Endothelial cell (in vitro differentiated cells): ENCODE data around the gene SPATA4. TPM values are rescaled to one million over a fixed set of nuclear protein-coding genes. Genes with fewer than 3 reads are reported as not detected.

Source experiments
- DNase-seq: peaks from one replicate; pipeline ENCODE4 v3.0.0; 2021; ENCODE audit warnings: low spot score
- H3K27ac Mint-ChIP-seq: one replicate; pipeline ENCODE4 v1.8.0; 2021; ENCODE audit warnings: mixed read lengths, inconsistent platforms; ENCODE audit not compliant: unreplicated experiment
- H3K27me3 Mint-ChIP-seq: one replicate; pipeline ENCODE4 v1.8.0; 2021; ENCODE audit warnings: mild to moderate bottlenecking, moderate library complexity, mixed read lengths, inconsistent platforms; ENCODE audit not compliant: unreplicated experiment
- H3K36me3 Mint-ChIP-seq: one replicate; pipeline ENCODE4 v1.8.0; 2021; ENCODE audit warnings: mild to moderate bottlenecking, low read depth, mixed read lengths, inconsistent platforms; ENCODE audit not compliant: unreplicated experiment
- H3K4me1 Mint-ChIP-seq: one replicate; pipeline ENCODE4 v1.8.0; 2021; ENCODE audit warnings: mild to moderate bottlenecking, mixed read lengths, inconsistent platforms; ENCODE audit not compliant: unreplicated experiment
- H3K4me3 Mint-ChIP-seq: one replicate; pipeline ENCODE4 v1.8.0; 2021; ENCODE audit warnings: mild to moderate bottlenecking, mixed read lengths, inconsistent platforms; ENCODE audit not compliant: unreplicated experiment
- H3K9me3 Mint-ChIP-seq: one replicate; pipeline ENCODE4 v1.8.0; 2021; ENCODE audit warnings: mixed read lengths, inconsistent platforms; ENCODE audit not compliant: unreplicated experiment
- long read RNA-seq: library from polyadenylated mRNA; unstranded; transcript quantifications from one replicate; pipeline ENCODE4 v2.0.0, GENCODE V29; 2020; ENCODE audit not compliant: unreplicated experiment
- total RNA-seq: library from RNA; stranded (reverse); fragmentation: NEBNext Ultra II Directional; extraction: Animal tissue kit (Norgen Biotek cat#: 25700); gene quantifications from one replicate; pipeline ENCODE4 v1.2.1, GENCODE V29; 2021; ENCODE audit not compliant: unreplicated experiment
- TF ChIP-seq, protein P1 (sequence below): fragments of 200-600 bp; sonication (generic); IDR thresholded peaks from one replicate; pipeline ENCODE4 v1.5.0; 2021; ENCODE audit warnings: antibody characterized with exemption; ENCODE audit not compliant: unreplicated experiment

Gene SPATA4
- total RNA-seq, result not detected
- long read RNA-seq, result 0 reads

- peak within 1 kb of the TSS; percentile 85 for H3K4me3 Mint-ChIP-seq
- H3K9me3 Mint-ChIP-seq, result no peaks in the 10 kb centered on the region
- H3K27ac Mint-ChIP-seq, result peak within 1 kb of the TSS; percentile 54
- DNase-seq, result peak; percentile 93
- H3K4me1 Mint-ChIP-seq, result peaks cover 3% of the 10 kb centered on the region
- TF ChIP-seq, protein P1, sequence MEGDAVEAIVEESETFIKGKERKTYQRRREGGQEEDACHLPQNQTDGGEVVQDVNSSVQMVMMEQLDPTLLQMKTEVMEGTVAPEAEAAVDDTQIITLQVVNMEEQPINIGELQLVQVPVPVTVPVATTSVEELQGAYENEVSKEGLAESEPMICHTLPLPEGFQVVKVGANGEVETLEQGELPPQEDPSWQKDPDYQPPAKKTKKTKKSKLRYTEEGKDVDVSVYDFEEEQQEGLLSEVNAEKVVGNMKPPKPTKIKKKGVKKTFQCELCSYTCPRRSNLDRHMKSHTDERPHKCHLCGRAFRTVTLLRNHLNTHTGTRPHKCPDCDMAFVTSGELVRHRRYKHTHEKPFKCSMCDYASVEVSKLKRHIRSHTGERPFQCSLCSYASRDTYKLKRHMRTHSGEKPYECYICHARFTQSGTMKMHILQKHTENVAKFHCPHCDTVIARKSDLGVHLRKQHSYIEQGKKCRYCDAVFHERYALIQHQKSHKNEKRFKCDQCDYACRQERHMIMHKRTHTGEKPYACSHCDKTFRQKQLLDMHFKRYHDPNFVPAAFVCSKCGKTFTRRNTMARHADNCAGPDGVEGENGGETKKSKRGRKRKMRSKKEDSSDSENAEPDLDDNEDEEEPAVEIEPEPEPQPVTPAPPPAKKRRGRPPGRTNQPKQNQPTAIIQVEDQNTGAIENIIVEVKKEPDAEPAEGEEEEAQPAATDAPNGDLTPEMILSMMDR, result no peak
- no peaks in the 10 kb centered on the region for H3K36me3 Mint-ChIP-seq
- no peaks in the 10 kb centered on the region for H3K27me3 Mint-ChIP-seq
These were observed at the start of gene SPATA4 for GRCh38 chr4:176195184-176195978. TSS of gene SPATA4 (minus strand) at chr4:176195585. CDS start at chr4:176195562, 23 bp downstream.

DNA sequence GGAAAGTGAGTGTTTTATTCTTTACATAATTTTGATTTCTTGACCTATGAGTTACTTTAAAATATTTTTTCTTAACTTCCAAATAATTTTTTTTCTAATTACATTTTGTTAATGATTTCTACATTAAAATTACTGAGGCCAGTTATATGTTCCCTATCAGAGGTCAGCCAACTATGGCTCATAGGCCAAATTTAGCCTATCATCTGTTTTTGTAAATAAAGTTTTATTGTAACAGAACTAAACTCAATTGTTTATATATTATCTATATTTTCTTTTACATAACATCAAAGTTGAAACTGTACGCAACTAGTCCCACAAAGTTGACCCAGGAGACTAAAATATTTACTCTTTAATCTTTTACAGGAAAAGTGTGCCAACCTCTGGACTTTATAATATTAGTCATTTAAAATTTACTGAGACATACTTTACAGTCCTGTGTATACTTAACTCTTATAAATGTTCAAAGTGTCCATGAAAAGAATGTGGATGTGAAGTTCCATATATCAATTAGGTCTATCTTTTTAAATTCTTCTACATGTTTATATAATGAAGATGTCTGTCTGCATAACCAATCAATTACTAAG is 47.5 kb upstream of the SPATA4 start:
- H3K27ac Mint-ChIP-seq, result no peak overlapping the region
- TF ChIP-seq, protein P1, result no peak
- H3K4me3 Mint-ChIP-seq, result no peak overlapping the region
- no peaks in the 10 kb centered on the region for H3K9me3 Mint-ChIP-seq
- DNase-seq, result no peak
- no peaks in the 10 kb centered on the region for H3K4me1 Mint-ChIP-seq
- no peaks in the 10 kb centered on the region for H3K27me3 Mint-ChIP-seq
- H3K36me3 Mint-ChIP-seq, result no peaks in the 10 kb centered on the region

DNA sequence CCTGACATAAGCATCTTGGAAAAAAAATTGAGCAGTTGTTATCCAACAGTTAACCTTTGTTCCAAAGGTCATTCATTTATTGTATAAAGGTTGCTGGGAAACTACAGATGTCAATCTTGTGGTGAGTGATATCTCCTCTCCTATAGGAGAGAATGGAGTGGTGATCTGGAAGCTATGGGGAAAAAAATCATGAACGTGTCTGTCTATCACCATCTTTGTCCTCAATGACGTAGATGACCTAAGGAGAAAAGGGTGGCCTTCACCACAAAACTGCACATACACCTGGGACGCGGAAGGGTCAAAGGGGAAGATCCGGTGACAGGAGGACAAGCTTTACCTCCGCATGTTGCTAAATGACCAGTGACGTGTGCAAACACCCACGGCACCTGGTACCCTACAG is 46.3 kb upstream of the SPATA4 start:
- Mint-ChIP-seq H3K9me3 (no peaks in the 10 kb centered on the region), H3K36me3 (no peaks in the 10 kb centered on the region), H3K4me3 (no peak overlapping the region), H3K4me1 (no peaks in the 10 kb centered on the region), H3K27ac (no peak overlapping the region), H3K27me3 (no peaks in the 10 kb centered on the region)
- DNase-seq, result no peak
- TF ChIP-seq, protein P1, result no peak

GRCh38 chr4:176238826-176239225 is 43.4 kb upstream of the SPATA4 start:
- no peaks in the 10 kb centered on the region for H3K27me3 Mint-ChIP-seq

More at GRCh38 chr4:176238826-176239225, 43.4 kb upstream of the SPATA4 start:
- H3K27ac Mint-ChIP-seq, result no peak overlapping the region
- no peaks in the 10 kb centered on the region for H3K36me3 Mint-ChIP-seq
- DNase-seq, result no peak
- TF ChIP-seq, protein P1, result no peak
- no peak overlapping the region for H3K4me3 Mint-ChIP-seq
- H3K9me3 Mint-ChIP-seq, result no peaks in the 10 kb centered on the region
- no peaks in the 10 kb centered on the region for H3K4me1 Mint-ChIP-seq
